HepG2 (cell line): Measurements from ENCODE around the gene TCEA3.

ENCODE experiments used
- BCL6 ChIP-seq: IDR thresholded peaks from 2 replicates; pipeline ENCODE4 v1.6.1; 2016; ENCODE audit warnings: missing genetic modification reagents, missing compliant biosample characterization
- CTCF ChIP-seq: sonication (generic); formaldehyde crosslinking; IDR thresholded peaks from 2 replicates; pipeline ENCODE4 v1.5.0; 2020; ENCODE audit warnings: mild to moderate bottlenecking, missing genetic modification reagents, moderate library complexity
- EP300 ChIP-seq, 3 experiments: sonication (generic) in 1 of 3; formaldehyde crosslinking in 1 of 3; IDR thresholded peaks; 2 replicates each; pipeline versions ENCODE4 v1.5.1 to v1.6.1; 2011 to 2020; ENCODE audit warnings: low read depth in 2 of 3, low read length in 2 of 3, borderline replicate concordance in 1 of 3, improper control_type of control experiment in 1 of 3, mild to moderate bottlenecking in 1 of 3, missing genetic modification reagents in 1 of 3, moderate library complexity in 1 of 3
- FOSL1 ChIP-seq: sonication (generic); formaldehyde crosslinking; IDR thresholded peaks from 2 replicates; pipeline ENCODE4 v1.9.0; 2021; ENCODE audit warnings: missing genetic modification reagents, borderline replicate concordance
- MXI1 ChIP-seq: IDR thresholded peaks from 3 replicates; pipeline ENCODE4 v1.6.1; 2012; ENCODE audit warnings: low read depth, low read length, inconsistent platforms, borderline replicate concordance
- POLR2AphosphoS5 ChIP-seq: IDR thresholded peaks from 2 replicates; pipeline ENCODE4 v1.6.1; 2012; ENCODE audit warnings: low read depth, low read length
- RBFOX2 ChIP-seq: fragments of 200-400 bp; formaldehyde crosslinking; IDR thresholded peaks from 2 replicates; pipeline ENCODE4 v1.6.1; 2017; ENCODE audit warnings: low read depth, mild to moderate bottlenecking, low read length
- RFX1 ChIP-seq: fragments of 450-650 bp; IDR thresholded peaks from 2 replicates; pipeline ENCODE4 v1.6.1; 2017
- SOX6 ChIP-seq, 2 experiments: fragments of 450-650 bp in 1 of 2; sonication (generic) in 1 of 2; formaldehyde crosslinking in 1 of 2; IDR thresholded peaks; 2 replicates each; pipeline versions ENCODE4 v1.4.0 to v1.6.1; 2017 to 2020; ENCODE audit warnings: antibody characterized with exemption in 1 of 2, mild to moderate bottlenecking in 1 of 2, missing genetic modification reagents in 1 of 2
- ZBTB1 ChIP-seq: sonication (generic); formaldehyde crosslinking; IDR thresholded peaks from 2 replicates; pipeline ENCODE4 v1.4.0; 2020; ENCODE audit warnings: missing genetic modification reagents, borderline replicate concordance
- ZFX ChIP-seq: sonication (generic); formaldehyde crosslinking; IDR thresholded peaks from 2 replicates; pipeline ENCODE4 v1.4.0; 2020; ENCODE audit warnings: mild to moderate bottlenecking, low read depth, missing genetic modification reagents, moderate library complexity
- ZNF317 ChIP-seq: sonication (generic); formaldehyde crosslinking; IDR thresholded peaks from 2 replicates; pipeline ENCODE4 v1.5.0; 2020; ENCODE audit warnings: mild to moderate bottlenecking, missing genetic modification reagents
- ZSCAN25 ChIP-seq: sonication (generic); formaldehyde crosslinking; IDR thresholded peaks from 2 replicates; pipeline ENCODE4 v1.8.0; 2022; ENCODE audit warnings: mild to moderate bottlenecking, missing genetic modification reagents
- TF ChIP-seq, protein P1 (sequence below): sonication (generic); formaldehyde crosslinking; IDR thresholded peaks from 2 replicates; pipeline ENCODE4 v1.5.1; 2020; ENCODE audit warnings: mild to moderate bottlenecking, missing genetic modification reagents, moderate library complexity

- TF ChIP-seq FOSL1 (CRISPR knock-in tag) (no peak), SOX6 (IDR thresholded peaks at IDR 0.05) (no peak), SOX6 (CRISPR knock-in tag; IDR thresholded peaks at IDR 0.05) (no peak), RFX1 (no peak), RBFOX2 (no peak), ZNF317 (CRISPR knock-in tag) (no peak), EP300 (IDR thresholded peaks at IDR 0.05; ENCODE audit: low read depth in 2 of 2, low read length in 2 of 2) (no peak), EP300 (CRISPR knock-in tag; IDR thresholded peaks at IDR 0.05; ENCODE audit: borderline replicate concordance) (no peak), MXI1 (no peak), POLR2AphosphoS5 (no peak), CTCF (CRISPR knock-in tag) (no peak), ZBTB1 (CRISPR knock-in tag) (no peak), ZSCAN25 (CRISPR knock-in tag) (no peak), BCL6 (no peak), ZFX (CRISPR knock-in tag) (no peak)
- TF ChIP-seq, protein P1, sequence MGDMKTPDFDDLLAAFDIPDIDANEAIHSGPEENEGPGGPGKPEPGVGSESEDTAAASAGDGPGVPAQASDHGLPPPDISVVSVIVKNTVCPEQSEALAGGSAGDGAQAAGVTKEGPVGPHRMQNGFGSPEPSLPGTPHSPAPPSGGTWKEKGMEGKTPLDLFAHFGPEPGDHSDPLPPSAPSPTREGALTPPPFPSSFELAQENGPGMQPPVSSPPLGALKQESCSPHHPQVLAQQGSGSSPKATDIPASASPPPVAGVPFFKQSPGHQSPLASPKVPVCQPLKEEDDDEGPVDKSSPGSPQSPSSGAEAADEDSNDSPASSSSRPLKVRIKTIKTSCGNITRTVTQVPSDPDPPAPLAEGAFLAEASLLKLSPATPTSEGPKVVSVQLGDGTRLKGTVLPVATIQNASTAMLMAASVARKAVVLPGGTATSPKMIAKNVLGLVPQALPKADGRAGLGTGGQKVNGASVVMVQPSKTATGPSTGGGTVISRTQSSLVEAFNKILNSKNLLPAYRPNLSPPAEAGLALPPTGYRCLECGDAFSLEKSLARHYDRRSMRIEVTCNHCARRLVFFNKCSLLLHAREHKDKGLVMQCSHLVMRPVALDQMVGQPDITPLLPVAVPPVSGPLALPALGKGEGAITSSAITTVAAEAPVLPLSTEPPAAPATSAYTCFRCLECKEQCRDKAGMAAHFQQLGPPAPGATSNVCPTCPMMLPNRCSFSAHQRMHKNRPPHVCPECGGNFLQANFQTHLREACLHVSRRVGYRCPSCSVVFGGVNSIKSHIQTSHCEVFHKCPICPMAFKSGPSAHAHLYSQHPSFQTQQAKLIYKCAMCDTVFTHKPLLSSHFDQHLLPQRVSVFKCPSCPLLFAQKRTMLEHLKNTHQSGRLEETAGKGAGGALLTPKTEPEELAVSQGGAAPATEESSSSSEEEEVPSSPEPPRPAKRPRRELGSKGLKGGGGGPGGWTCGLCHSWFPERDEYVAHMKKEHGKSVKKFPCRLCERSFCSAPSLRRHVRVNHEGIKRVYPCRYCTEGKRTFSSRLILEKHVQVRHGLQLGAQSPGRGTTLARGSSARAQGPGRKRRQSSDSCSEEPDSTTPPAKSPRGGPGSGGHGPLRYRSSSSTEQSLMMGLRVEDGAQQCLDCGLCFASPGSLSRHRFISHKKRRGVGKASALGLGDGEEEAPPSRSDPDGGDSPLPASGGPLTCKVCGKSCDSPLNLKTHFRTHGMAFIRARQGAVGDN = no peak
Measured at GRCh38 chr1:23422941-23423340, 1.6 kb downstream of the TCEA3 start.
